DMS114 treated with DMSO at 0.1 percent for 48 hours (cell line): ENCODE results near the gene ROR2.
"Not testable (repeated sequence)": the region's sequence is repeated elsewhere in the genome, so short reads cannot be mapped to it uniquely, and the experiment has no call there.

ENCODE experiments used
- DNase-seq: peaks from one replicate; lab custom pipeline; 2025; ENCODE audit not compliant: unreplicated experiment; lab: John Stamatoyannopoulos, UW

ROR2 gene

GRCh38 chr9:91949946-91950664 lies at the start of gene ROR2:
ROR2 (minus strand) TSS chr9:91950228.
- no peak for DNase-seq

DNA sequence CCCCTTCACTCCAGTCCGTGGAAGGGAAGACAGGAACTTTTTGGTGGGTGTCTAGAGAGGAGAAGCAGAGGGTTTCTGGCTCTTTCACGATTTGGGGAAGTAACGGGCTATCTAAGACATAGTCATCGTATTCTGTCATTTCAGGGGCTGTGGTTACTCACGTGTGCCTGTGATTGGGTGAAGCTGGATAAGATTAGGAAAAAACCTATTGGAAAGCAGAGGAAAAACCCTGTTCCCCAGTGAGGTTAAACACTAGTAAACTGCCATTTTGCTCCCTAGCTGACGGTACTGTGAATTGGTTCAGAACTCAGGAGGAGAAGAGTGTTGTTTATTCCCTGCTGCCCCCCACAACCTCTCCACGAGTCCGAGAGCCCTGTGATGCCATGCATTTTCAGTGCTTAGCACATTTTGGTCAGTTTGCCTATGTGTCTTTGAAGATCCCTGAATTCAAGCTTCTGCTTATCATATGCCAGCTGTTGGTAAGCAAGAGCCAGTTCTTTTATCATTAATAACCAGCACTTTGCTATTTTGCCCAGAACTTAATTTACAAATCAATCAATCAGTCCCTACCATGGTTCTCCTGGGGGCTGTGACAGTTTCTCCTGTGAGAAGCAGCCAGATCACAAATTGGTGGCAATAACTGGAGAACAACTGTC lies 45.1 kb upstream of the ROR2 start:
- DNase-seq = no peak

- DNase-seq = no peak
Observed at GRCh38 chr9:91994422-91994821, 44.4 kb upstream of the ROR2 start.

- no peak for DNase-seq
Observed at GRCh38 chr9:91992461-91993041, 42.5 kb upstream of the ROR2 start.

DNA sequence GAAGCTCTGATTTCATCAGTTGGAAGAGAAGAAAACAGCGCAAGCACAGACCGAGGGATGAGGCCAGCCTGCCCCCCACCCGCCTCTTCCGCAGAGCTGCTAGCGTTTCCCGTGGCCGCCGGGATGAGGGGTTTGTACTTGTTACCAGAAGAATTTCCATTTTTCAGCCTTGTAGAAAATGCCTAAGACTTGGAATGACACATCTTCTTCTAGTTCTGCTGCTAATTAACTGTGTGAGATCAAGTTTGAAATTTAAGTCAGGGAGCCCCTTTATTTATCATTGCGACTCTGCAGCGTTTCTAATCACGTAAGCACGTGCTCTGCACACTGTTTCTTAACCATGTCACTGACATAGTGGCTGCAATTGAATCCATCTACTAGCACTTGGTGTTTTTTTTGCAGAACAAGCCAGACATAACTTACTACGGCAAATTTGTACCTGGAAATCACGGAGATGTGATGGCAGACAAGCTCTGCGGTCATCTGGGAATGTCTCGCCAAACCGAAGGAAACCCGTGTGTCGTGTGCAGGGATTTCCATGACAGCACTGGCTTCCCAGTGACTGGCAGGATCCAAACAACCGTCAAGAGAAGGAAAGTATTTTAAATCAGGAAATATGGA lies 41.8 kb upstream of the ROR2 start:
- no peak for DNase-seq

DNA sequence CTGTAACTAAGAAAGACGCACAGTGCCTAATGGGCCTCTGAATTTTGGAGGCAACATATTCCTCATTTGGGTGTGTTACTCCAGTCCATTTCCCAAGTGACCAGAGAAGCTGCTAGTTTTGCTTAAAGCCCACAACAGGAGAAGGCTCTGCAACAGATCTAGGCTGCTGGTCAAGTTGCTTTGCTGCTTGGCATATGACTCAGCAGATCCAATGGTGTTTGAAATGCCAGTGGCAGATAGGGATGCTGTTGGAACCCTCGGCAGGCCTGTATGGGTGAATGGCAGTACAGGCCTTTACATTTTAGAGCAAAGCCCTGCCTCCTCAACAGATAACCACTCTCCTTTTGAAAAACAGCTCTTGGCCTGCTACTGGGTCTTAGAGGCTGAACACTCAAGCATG lies 36.2 kb upstream of the ROR2 start:
- DNase-seq = no peak

DNA sequence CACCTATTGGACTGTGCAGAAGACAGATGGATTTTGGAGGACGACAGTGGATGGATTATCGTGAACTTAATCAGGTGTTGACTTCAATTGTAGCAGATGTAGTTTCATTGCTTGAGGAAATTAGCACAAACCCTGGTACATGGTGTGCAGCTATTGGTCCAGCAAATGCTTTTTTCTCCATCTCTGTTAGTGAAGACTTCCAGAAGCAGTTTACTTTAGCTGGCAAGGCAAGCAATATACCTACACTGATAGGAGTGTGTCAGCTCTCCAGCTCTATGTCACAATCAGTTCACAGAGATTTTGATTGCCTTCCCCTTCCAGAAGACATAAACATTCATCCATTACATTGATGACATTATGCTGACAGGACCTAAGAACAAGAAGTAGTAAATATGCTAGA lies 35.7 kb upstream of the ROR2 start:
- DNase-seq = no peak

GRCh38 chr9:91978740-91979414 lies 28.8 kb upstream of the ROR2 start:
- DNase-seq = peak; percentile 2

GRCh38 chr9:91975254-91975653 lies 25.2 kb upstream of the ROR2 start:
- DNase-seq = not testable (repeated sequence)

GRCh38 chr9:91972711-91973110 lies 22.7 kb upstream of the ROR2 start:
- DNase-seq = no peak

- DNase-seq = no peak
Observed at GRCh38 chr9:91972076-91972626, 22.1 kb upstream of the ROR2 start.

GRCh38 chr9:91967259-91967658 lies 17.2 kb upstream of the ROR2 start:
- DNase-seq = no peak

DNA sequence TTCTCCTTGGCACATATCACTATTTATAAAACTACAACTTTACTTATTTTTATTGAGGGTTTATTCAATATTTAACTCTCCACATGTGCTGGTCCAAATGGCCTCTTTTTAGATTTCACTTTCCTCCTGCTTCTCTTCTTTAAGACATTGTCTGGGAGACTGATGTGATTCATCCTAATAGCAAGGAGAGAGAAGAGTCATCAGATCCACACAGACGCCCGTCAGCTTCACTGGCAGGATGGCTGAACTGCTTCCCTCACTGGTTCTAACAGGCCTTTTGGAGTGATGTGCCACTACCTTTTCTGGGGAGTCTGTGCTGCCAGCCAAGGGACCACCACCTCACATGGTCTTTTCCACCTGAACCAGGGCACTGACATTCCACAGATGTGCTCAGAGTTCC lies 16.5 kb upstream of the ROR2 start:
- no peak for DNase-seq

- DNase-seq = no peak
Observed at GRCh38 chr9:91963711-91964240, 13.7 kb upstream of the ROR2 start.

- DNase-seq = no peak
Observed at GRCh38 chr9:91960367-91960766, 10.3 kb upstream of the ROR2 start.

DNA sequence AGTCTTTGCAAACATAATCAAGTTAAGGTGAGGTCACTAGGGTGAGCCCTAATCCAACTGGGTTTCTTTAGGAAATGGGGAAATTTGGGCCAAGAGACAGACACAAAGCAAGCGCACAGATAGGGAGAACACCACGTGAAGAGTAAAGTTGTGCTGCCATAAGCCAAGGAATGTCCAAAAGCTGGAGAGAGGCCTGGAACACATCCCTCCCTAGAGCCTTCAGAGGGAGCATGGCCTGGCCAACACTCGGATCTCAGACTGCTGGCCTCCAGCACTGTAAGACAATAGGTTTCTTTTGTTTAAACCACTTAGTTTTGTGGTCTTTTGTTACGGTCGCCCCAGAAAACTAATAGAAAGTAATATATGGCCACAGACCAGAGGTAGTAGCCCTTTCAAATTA lies 8.1 kb upstream of the ROR2 start:
- no peak for DNase-seq

DNA sequence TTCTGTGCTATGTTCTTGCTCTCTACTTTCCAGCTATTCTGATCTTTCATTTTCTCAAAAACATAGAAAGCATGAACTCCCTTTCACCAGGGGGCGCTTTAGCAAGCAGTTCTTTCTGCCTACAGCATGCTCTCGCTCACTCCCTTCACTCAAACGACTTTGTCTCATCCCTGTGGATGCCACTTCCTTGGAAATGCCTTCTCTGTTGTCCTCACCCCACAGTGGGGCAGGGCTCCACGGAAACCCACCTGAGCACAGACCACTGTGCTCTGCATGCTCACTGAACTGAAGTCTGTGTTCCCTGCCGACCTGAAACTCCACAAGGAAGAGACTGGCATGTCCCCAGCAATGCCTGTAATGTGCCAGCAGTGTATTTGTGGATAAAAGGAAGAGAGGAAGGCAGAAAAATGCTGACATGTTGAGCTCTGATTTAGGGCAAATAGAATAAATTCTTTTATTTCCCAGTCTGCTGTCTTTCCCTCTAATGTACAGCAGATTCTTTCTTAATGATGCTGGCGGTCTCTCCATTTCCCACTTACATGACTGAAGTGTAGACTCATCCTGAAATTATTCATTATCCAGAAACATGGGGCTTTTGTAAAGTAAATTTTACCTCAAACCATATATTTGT lies 4.9 kb upstream of the ROR2 start:
- DNase-seq = peak; percentile 21

GRCh38 chr9:91953718-91954117 lies 3.7 kb upstream of the ROR2 start:
- DNase-seq = no peak

DNA sequence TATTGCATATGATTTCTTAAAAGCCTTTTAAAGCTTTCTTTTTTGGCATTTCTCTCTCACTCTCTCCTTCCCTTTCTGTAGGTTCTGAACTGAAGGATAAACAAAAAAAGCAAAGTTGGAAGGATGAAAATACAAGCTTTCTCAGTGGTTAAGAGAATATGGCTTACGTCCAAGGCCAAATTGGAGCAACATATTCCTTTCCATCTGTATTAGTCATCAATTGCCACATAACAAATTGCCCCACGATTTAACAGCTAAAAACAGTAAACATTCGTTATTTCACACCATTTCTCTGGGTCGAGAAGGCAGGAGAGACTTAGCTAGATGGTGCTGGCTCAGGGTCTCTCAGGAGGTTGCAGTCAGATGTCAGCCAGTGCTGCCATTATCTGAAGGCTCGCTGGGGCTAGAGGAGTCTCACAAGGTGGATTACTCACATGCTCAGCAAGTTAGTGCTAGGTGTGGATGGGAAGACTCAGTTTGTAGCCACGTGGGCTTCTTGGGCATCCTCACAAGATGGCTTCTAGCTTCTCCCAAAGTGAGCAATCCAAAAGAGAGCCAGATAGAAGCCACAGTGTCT lies 2.0 kb upstream of the ROR2 start:
- DNase-seq = no peak

DNA sequence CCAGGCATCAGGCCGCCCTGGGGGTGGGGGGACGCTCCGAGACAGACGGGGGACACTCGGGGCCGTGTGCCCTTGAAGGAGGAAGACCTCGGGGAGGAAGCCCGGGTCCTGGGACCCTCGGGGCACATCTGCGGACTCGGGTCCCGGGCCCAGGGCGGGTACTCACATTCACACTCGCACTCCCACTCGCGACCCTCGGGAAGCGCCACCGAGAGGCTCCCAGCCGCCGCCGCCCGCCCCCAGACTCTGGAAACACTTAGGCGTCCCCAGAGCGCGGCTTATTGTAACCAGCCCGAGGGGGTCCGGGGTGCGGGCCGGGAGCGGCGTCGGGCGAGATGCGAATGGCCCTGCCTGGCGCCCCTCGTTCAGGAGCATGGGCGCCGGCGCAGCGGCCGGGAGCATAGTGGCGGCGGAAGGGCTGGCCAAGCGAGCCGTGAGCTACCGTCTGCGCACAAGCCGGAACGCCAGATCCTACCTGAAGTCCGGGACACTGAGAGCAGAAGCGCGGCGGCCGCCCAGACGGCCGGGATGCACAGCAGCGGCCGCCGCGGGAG lies 559 bp downstream of the ROR2 start:
- DNase-seq = no peak
